ENCODE data around the gene ANKRD30A.
"Not testable (repeated sequence)": the region's sequence is repeated elsewhere in the genome, so short reads cannot be mapped to it uniquely, and the experiment has no call there.

Gene ANKRD30A

GRCh38 chr10:37226524-37226923, 101.1 kb downstream of the ANKRD30A start:
- TF ChIP-seq ZFX (IDR thresholded peaks at IDR 0.05) (no peak), CTCF (conservative IDR thresholded peaks at IDR 0.05) (no peak)
- H3K27ac ChIP-seq, result no peak overlapping the region

- H3K27ac ChIP-seq, result no peak overlapping the region
- TF ChIP-seq ZFX (IDR thresholded peaks at IDR 0.05) (no peak), CTCF (conservative IDR thresholded peaks at IDR 0.05) (no peak)
These were observed 109.3 kb downstream of the ANKRD30A start for GRCh38 chr10:37234692-37235091.

- TF ChIP-seq ZFX (IDR thresholded peaks at IDR 0.05) (no peak), CTCF (conservative IDR thresholded peaks at IDR 0.05) (no peak)
- no peak overlapping the region; the same call in 1 of the 2 replicates for H3K27ac ChIP-seq
These were observed 110.7 kb downstream of the ANKRD30A start for GRCh38 chr10:37236093-37236492.

- TF ChIP-seq CTCF (conservative IDR thresholded peaks at IDR 0.05), result no peak
- TF ChIP-seq ZFX (IDR thresholded peaks at IDR 0.05), result no peak
- no peak overlapping the region for H3K27ac ChIP-seq
These were observed 114.8 kb downstream of the ANKRD30A start for GRCh38 chr10:37240223-37240622.

GRCh38 chr10:37246637-37247036, 121.2 kb downstream of the ANKRD30A start:
- TF ChIP-seq ZFX (IDR thresholded peaks at IDR 0.05), result no peak
- peak; percentile 10 for TF ChIP-seq CTCF (conservative IDR thresholded peaks at IDR 0.05)
- H3K27ac ChIP-seq, result no peak overlapping the region

- H3K27ac ChIP-seq, result not testable (repeated sequence)
These were observed 130.4 kb downstream of the ANKRD30A start for GRCh38 chr10:37255837-37256236.

GRCh38 chr10:37263304-37263703, 137.9 kb downstream of the ANKRD30A start:
- no peak overlapping the region for H3K27ac ChIP-seq
- TF ChIP-seq CTCF (conservative IDR thresholded peaks at IDR 0.05) (peak; percentile 81), ZFX (IDR thresholded peaks at IDR 0.05) (no peak)

GRCh38 chr10:37268266-37268665, 142.9 kb downstream of the ANKRD30A start:
- TF ChIP-seq ZFX (IDR thresholded peaks at IDR 0.05) (no peak), CTCF (conservative IDR thresholded peaks at IDR 0.05) (no peak)
- H3K27ac ChIP-seq, result no peak overlapping the region

Measured in C4-2B (cell line).